Endothelial cell of umbilical vein (primary cell): ENCODE measurements around the gene XIST. TPM values are rescaled to one million over a fixed set of nuclear protein-coding genes. Genes with fewer than 3 reads are reported as not detected.

Experiments used
- BruUV-seq: library from RNA; stranded (reverse); fragments of 400-500 nt; replicated peaks from 2 replicates; lab custom pipeline; 2021; lab: Mats Ljungman, UMichigan
- CTCF ChIA-PET: fragments of 300-600, 350-600 bp; sonication (Branson Sonifier 250); formaldehyde crosslinking; loops from one replicate; lab custom pipeline; 2021; ENCODE audit warnings: antibody characterized with exemption, inconsistent platforms; lab: Charles Lee
- POLR2A ChIA-PET: fragments of 300-600, 350-600 bp; sonication (Branson Sonifier 250); formaldehyde crosslinking; loops from one replicate; lab custom pipeline; 2021; ENCODE audit warnings: antibody characterized with exemption, inconsistent platforms; lab: Charles Lee
- DNase-seq: peaks from one replicate; pipeline ENCODE4 v3.0.0-alpha.2; 2011; ENCODE audit warnings: low read depth, low spot score
- FAIRE-seq: peaks from 2 replicates; lab custom pipeline; 2011; peaks lifted over from hg19 to GRCh38; lab: Jason Lieb, UNC
- H2AFZ ChIP-seq: 2 replicates; pipeline ENCODE4 v1.6.0; 2012; ENCODE audit warnings: low read depth, low read length, control low read depth, inconsistent platforms
- H3K27ac ChIP-seq: 2 replicates; pipeline ENCODE4 v1.5.1; 2011; ENCODE audit warnings: low read depth, mild to moderate bottlenecking, control low read depth, low read length, moderate library complexity; ENCODE audit not compliant: insufficient read depth
- H3K27me3 ChIP-seq, 2 experiments: 2 replicates each; pipeline versions ENCODE4 v1.6.0 to v1.6.1; 2011; ENCODE audit warnings: low read length in 2 of 2, mixed read lengths in 1 of 2; ENCODE audit not compliant: control insufficient read depth in 2 of 2, insufficient read depth in 2 of 2
- H3K36me3 ChIP-seq, 2 experiments: 2 replicates in 1 of 2; 3 replicates in 1 of 2; pipeline ENCODE4 v1.5.1; 2011; ENCODE audit warnings: low read length in 2 of 2, mild to moderate bottlenecking in 1 of 2, moderate library complexity in 1 of 2; ENCODE audit not compliant: control insufficient read depth in 2 of 2, insufficient read depth in 2 of 2; ENCODE audit errors: extremely low read depth in 1 of 2
- H3K4me1 ChIP-seq: 3 replicates; pipeline ENCODE4 v1.5.1; 2011; ENCODE audit warnings: mild to moderate bottlenecking, low read length; ENCODE audit not compliant: control insufficient read depth, insufficient read depth; ENCODE audit errors: extremely low read depth
- H3K4me2 ChIP-seq: 2 replicates; pipeline ENCODE4 v1.6.1; 2011; ENCODE audit warnings: low read length, control low read depth, mixed read lengths; ENCODE audit not compliant: insufficient read depth
- H3K4me3 ChIP-seq, 3 experiments: fragments of 200-600 bp in 1 of 3; sonication (generic), shearing (Covaris generic) in 1 of 3; replicated peaks in 1 of 3; 2 replicates each; pipeline ENCODE4 v1.5.1; 2011 to 2016; ENCODE audit warnings: control low read depth in 3 of 3, low read length in 3 of 3, mild to moderate bottlenecking in 2 of 3, inconsistent platforms in 1 of 3, low read depth in 1 of 3, moderate library complexity in 1 of 3; ENCODE audit not compliant: insufficient read depth in 1 of 3
- H3K79me2 ChIP-seq: 2 replicates; pipeline ENCODE4 v1.6.0; 2012; ENCODE audit warnings: low read length, inconsistent platforms; ENCODE audit not compliant: control insufficient read depth, insufficient read depth
- H3K9ac ChIP-seq: replicated peaks from 2 replicates; pipeline ENCODE3; 2011; ENCODE audit warnings: low read length, control low read depth; ENCODE audit not compliant: insufficient read depth; ENCODE audit errors: extremely low read depth
- H3K9me1 ChIP-seq: replicated peaks from 3 replicates; pipeline ENCODE4 v1.6.0; 2011; ENCODE audit warnings: mild to moderate bottlenecking, low read length; ENCODE audit not compliant: control insufficient read depth, insufficient read depth; ENCODE audit errors: extremely low read depth
- H3K9me3 ChIP-seq: replicated peaks from 2 replicates; pipeline ENCODE4 v1.5.1; 2012; ENCODE audit warnings: low read length, inconsistent platforms; ENCODE audit not compliant: control insufficient read depth, insufficient read depth
- H4K20me1 ChIP-seq: replicated peaks from 2 replicates; pipeline ENCODE3; 2011; ENCODE audit warnings: mild to moderate bottlenecking, low read length; ENCODE audit not compliant: control insufficient read depth, insufficient read depth; ENCODE audit errors: extremely low read depth
- EZH2 ChIP-seq: IDR thresholded peaks from 2 replicates; pipeline ENCODE4 v1.6.1; 2012; ENCODE audit warnings: borderline replicate concordance, low read depth, mild to moderate bottlenecking, moderate library complexity, low read length, inconsistent platforms; ENCODE audit not compliant: severe bottlenecking
- FOS ChIP-seq: IDR thresholded peaks from 2 replicates; pipeline ENCODE4 v1.6.1; 2011; ENCODE audit warnings: mild to moderate bottlenecking, low read length, moderate library complexity, borderline replicate concordance; ENCODE audit not compliant: insufficient read depth
- GATA2 ChIP-seq: IDR thresholded peaks from 2 replicates; pipeline ENCODE4 v1.7.0; 2011; ENCODE audit warnings: low read depth, mild to moderate bottlenecking, moderate library complexity, mixed read lengths, low read length; ENCODE audit not compliant: insufficient read length, insufficient read depth
- JUN ChIP-seq: IDR thresholded peaks from 2 replicates; pipeline ENCODE4 v1.6.1; 2011; ENCODE audit warnings: borderline replicate concordance, low read depth; ENCODE audit not compliant: insufficient read length, insufficient read depth
- MYC ChIP-seq: IDR thresholded peaks from one replicate; pipeline ENCODE4 v1.6.1; 2011; ENCODE audit warnings: mild to moderate bottlenecking, low read depth, low read length
- POLR2A ChIP-seq: IDR thresholded peaks from 2 replicates; pipeline ENCODE4 v1.6.1; 2012; ENCODE audit warnings: low read depth, mild to moderate bottlenecking, control low read depth, low read length
- POLR2AphosphoS5 ChIP-seq: IDR thresholded peaks from 2 replicates; pipeline ENCODE4 v1.6.1; 2012; ENCODE audit warnings: low read depth, mild to moderate bottlenecking, control low read depth, low read length, moderate library complexity; ENCODE audit not compliant: insufficient read depth
- dilution Hi-C: fragments of 300-500 bp; cut with MboI; formaldehyde crosslinking; loops from one replicate; pipeline ENCODE4 v1.15.0; 2019; ENCODE audit warnings: low sequenced_read_pairs; ENCODE audit not compliant: extremely low pct_ligation_motif_present
- intact Hi-C: fragments of 100-400 bp; cut with micrococcal nuclease; formaldehyde crosslinking; loops from one replicate; pipeline ENCODE4 v1.10.0; 2022
- polyA plus RNA-seq, 4 experiments: library from polyadenylated mRNA; depleted of rRNA in 3 of 4; stranded (reverse) in 3 of 4; unstranded in 1 of 4; fragments of >200 nt; gene quantifications; 2 replicates each; pipeline versions ENCODE4 v1.2.1 to v1.2.3, GENCODE V29; 2011 to 2012; ENCODE audit warnings: missing spikeins in 1 of 4
- total RNA-seq: library from RNA; stranded (reverse); gene quantifications from 2 replicates; pipeline ENCODE4 v1.2.3, GENCODE V29; 2021
- TF ChIP-seq, protein P1 (sequence below), 2 donors: IDR thresholded peaks; 1 replicate in 1 of 2; 2 replicates in 1 of 2; pipeline ENCODE4 v1.5.1; 2011; ENCODE audit warnings: low read length in 2 of 2, mild to moderate bottlenecking in 2 of 2, moderate library complexity in 2 of 2, control low read depth in 1 of 2, inconsistent platforms in 1 of 2, low read depth in 1 of 2; ENCODE audit not compliant: insufficient read depth in 1 of 2; ENCODE audit errors: extremely low read depth in 1 of 2
- TF ChIP-seq, protein P2 (sequence below): IDR thresholded peaks from 2 replicates; pipeline ENCODE4 v1.6.1; 2011; ENCODE audit not compliant: insufficient read depth, insufficient read length

XIST gene
- total and polyA plus RNA-seq, 2 donors (not counting 3 experiments of a cell fraction or from before 2014, with no cell fraction given) = 0.03 to 0.07 TPM

DNA sequence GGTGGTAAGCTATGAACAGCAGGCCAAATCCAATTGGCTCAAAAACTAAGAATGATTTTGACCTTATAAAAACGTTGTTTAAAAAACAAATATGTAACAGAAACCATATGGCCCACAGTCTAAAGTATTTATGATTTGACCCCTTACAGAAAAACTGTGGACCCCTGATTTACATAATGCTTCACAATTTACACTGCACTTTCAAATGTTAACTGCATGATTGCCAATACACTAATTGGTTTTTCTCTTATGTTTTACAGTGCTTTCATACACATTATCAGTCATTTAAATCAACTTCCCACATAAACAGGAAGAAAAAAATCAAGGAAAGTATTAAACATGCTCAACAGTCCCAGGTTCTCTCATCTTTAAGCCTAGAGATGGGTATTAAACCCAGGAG is 26.9 kb downstream of the XIST start:
- CTCF ChIA-PET = no interaction called here
- no peaks in the 10 kb centered on the region for H3K27me3 ChIP-seq
- intact Hi-C loops = no loop called here
- FAIRE-seq = peak; percentile 53
- no peaks in the 10 kb centered on the region for H3K9me3 ChIP-seq
- no peaks in the 10 kb centered on the region for H3K9me1 ChIP-seq
- no TSS peak for BruUV-seq
- POLR2A ChIA-PET = no interaction called here
- no peak overlapping the region for H3K9ac ChIP-seq
- no peak overlapping the region for H3K4me2 ChIP-seq
- no peaks in the 10 kb centered on the region for H3K36me3 ChIP-seq
- no peak for TF ChIP-seq EZH2
- no peak for TF ChIP-seq MYC
- TF ChIP-seq, protein P1, sequence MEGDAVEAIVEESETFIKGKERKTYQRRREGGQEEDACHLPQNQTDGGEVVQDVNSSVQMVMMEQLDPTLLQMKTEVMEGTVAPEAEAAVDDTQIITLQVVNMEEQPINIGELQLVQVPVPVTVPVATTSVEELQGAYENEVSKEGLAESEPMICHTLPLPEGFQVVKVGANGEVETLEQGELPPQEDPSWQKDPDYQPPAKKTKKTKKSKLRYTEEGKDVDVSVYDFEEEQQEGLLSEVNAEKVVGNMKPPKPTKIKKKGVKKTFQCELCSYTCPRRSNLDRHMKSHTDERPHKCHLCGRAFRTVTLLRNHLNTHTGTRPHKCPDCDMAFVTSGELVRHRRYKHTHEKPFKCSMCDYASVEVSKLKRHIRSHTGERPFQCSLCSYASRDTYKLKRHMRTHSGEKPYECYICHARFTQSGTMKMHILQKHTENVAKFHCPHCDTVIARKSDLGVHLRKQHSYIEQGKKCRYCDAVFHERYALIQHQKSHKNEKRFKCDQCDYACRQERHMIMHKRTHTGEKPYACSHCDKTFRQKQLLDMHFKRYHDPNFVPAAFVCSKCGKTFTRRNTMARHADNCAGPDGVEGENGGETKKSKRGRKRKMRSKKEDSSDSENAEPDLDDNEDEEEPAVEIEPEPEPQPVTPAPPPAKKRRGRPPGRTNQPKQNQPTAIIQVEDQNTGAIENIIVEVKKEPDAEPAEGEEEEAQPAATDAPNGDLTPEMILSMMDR (IDR thresholded peaks at IDR 0.05; ENCODE audit: extremely low read depth in 1 of 2, insufficient read depth in 1 of 2, low read depth in 1 of 2, low read length in 2 of 2) = no peak
- no peak overlapping the region for H3K4me3 ChIP-seq
- H4K20me1 ChIP-seq = no peaks in the 10 kb centered on the region
- no peaks in the 10 kb centered on the region for H3K4me1 ChIP-seq
- no peaks in the 10 kb centered on the region for H3K79me2 ChIP-seq
- H2AFZ ChIP-seq = no peak overlapping the region
- no peak for DNase-seq
- dilution Hi-C loops = no loop called here
- no peak overlapping the region for H3K27ac ChIP-seq

GRCh38 chrX:73823473-73824004 is 29.0 kb downstream of the XIST start:
- ChIA-PET POLR2A (no interaction called here), CTCF (no interaction called here)
- Histone ChIP-seq H2AFZ (no peak overlapping the region), H3K4me3 (no peak overlapping the region), H4K20me1 (no peaks in the 10 kb centered on the region), H3K4me2 (no peak overlapping the region), H3K36me3 (no peaks in the 10 kb centered on the region), H3K4me1 (no peaks in the 10 kb centered on the region), H3K9me3 (no peaks in the 10 kb centered on the region), H3K79me2 (no peaks in the 10 kb centered on the region), H3K9ac (no peak overlapping the region), H3K9me1 (no peaks in the 10 kb centered on the region), H3K27me3 (no peaks in the 10 kb centered on the region), H3K27ac (no peak overlapping the region)
- DNase-seq = no peak
- BruUV-seq = no TSS peak
- intact Hi-C loops (no loop called here), dilution Hi-C loops (no loop called here)
- TF ChIP-seq EZH2 = no peak
- TF ChIP-seq POLR2AphosphoS5 = no peak
- TF ChIP-seq, protein P2, sequence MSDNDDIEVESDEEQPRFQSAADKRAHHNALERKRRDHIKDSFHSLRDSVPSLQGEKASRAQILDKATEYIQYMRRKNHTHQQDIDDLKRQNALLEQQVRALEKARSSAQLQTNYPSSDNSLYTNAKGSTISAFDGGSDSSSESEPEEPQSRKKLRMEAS = no peak
- TF ChIP-seq FOS = no peak
- TF ChIP-seq, protein P1 (IDR thresholded peaks at IDR 0.05; ENCODE audit: extremely low read depth in 1 of 2, insufficient read depth in 1 of 2, low read depth in 1 of 2, low read length in 2 of 2) = no peak
- no peak for TF ChIP-seq GATA2
- TF ChIP-seq JUN = no peak
- no peak for TF ChIP-seq MYC
- TF ChIP-seq POLR2A = no peak
- FAIRE-seq = no peak
